SK-N-SH treated with all-trans-retinoic acid at 6 μM for 48 hours (cell line): ENCODE measurements around the gene FGF14.

Experiments used
- ARNTL ChIP-seq: fragments of 450-650 bp; formaldehyde crosslinking; IDR thresholded peaks from 2 replicates; pipeline ENCODE4 v1.5.0; 2020; ENCODE audit warnings: low read depth, mild to moderate bottlenecking, moderate library complexity, borderline replicate concordance
- CSDC2 ChIP-seq: fragments of 250-450 bp; sonication (Bioruptor Pico); IDR thresholded peaks from 2 replicates; pipeline ENCODE4 v1.5.0; 2020; ENCODE audit warnings: mild to moderate bottlenecking, moderate library complexity
- ESRRG ChIP-seq: fragments of 250-450 bp; sonication (Bioruptor Pico); IDR thresholded peaks from 2 replicates; pipeline ENCODE4 v1.6.1; 2021; ENCODE audit warnings: mild to moderate bottlenecking
- OSR1 ChIP-seq: fragments of 250-450 bp; sonication (Bioruptor Pico); IDR thresholded peaks from 2 replicates; pipeline ENCODE4 v1.8.0; 2022; ENCODE audit warnings: moderate library complexity, mild to moderate bottlenecking, inconsistent platforms
- PPARA ChIP-seq: fragments of 250-450 bp; sonication (Bioruptor Pico); IDR thresholded peaks from 2 replicates; pipeline ENCODE4 v1.5.0; 2020; ENCODE audit warnings: mild to moderate bottlenecking, borderline replicate concordance
- RARB ChIP-seq: fragments of 250-450 bp; sonication (Bioruptor Pico); IDR thresholded peaks from 2 replicates; pipeline ENCODE4 v1.8.0; 2021; ENCODE audit warnings: mild to moderate bottlenecking, moderate library complexity
- ZFP30 ChIP-seq: fragments of 450-650 bp; formaldehyde crosslinking; IDR thresholded peaks from 2 replicates; pipeline ENCODE4 v1.5.0; 2022; ENCODE audit warnings: mild to moderate bottlenecking, moderate library complexity
- ZNF70 ChIP-seq: fragments of 450-650 bp; formaldehyde crosslinking; IDR thresholded peaks from 2 replicates; pipeline ENCODE4 v1.5.0; 2020; ENCODE audit warnings: mild to moderate bottlenecking, moderate library complexity
- ZNF8 ChIP-seq: fragments of 450-650 bp; formaldehyde crosslinking; IDR thresholded peaks from 2 replicates; pipeline ENCODE4 v1.5.0; 2020; ENCODE audit warnings: mild to moderate bottlenecking, moderate library complexity
- TF ChIP-seq, protein P1 (sequence below): fragments of 250-450 bp; sonication (Bioruptor Pico); IDR thresholded peaks from 2 replicates; pipeline ENCODE4 v1.5.0; 2020; ENCODE audit warnings: mild to moderate bottlenecking, moderate library complexity

- TF ChIP-seq ZFP30 (no peak), RARB (CRISPR knock-in tag) (no peak), PPARA (CRISPR knock-in tag) (no peak), ESRRG (CRISPR knock-in tag) (no peak), ZNF8 (CRISPR knock-in tag) (no peak), ARNTL (CRISPR knock-in tag) (no peak), OSR1 (CRISPR knock-in tag) (no peak), CSDC2 (CRISPR knock-in tag) (no peak), ZNF70 (CRISPR knock-in tag) (no peak)
- TF ChIP-seq, protein P1, sequence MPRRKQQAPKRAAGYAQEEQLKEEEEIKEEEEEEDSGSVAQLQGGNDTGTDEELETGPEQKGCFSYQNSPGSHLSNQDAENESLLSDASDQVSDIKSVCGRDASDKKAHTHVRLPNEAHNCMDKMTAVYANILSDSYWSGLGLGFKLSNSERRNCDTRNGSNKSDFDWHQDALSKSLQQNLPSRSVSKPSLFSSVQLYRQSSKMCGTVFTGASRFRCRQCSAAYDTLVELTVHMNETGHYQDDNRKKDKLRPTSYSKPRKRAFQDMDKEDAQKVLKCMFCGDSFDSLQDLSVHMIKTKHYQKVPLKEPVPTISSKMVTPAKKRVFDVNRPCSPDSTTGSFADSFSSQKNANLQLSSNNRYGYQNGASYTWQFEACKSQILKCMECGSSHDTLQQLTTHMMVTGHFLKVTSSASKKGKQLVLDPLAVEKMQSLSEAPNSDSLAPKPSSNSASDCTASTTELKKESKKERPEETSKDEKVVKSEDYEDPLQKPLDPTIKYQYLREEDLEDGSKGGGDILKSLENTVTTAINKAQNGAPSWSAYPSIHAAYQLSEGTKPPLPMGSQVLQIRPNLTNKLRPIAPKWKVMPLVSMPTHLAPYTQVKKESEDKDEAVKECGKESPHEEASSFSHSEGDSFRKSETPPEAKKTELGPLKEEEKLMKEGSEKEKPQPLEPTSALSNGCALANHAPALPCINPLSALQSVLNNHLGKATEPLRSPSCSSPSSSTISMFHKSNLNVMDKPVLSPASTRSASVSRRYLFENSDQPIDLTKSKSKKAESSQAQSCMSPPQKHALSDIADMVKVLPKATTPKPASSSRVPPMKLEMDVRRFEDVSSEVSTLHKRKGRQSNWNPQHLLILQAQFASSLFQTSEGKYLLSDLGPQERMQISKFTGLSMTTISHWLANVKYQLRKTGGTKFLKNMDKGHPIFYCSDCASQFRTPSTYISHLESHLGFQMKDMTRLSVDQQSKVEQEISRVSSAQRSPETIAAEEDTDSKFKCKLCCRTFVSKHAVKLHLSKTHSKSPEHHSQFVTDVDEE (CRISPR knock-in tag): no peak
These were observed 128.7 kb downstream of the FGF14 start for GRCh38 chr13:102273111-102273510.
